Keratinocyte (primary cell): ENCODE results near the gene CCDC85C.

Experiments
- CTCF ChIP-seq, 3 experiments: IDR thresholded peaks in 1 of 3; conservative IDR thresholded peaks in 1 of 3; optimal IDR thresholded peaks in 1 of 3; 2 replicates in 2 of 3; 3 replicates in 1 of 3; pipeline versions ENCODE3 to v1.5.1; 2011; ENCODE audit warnings: low read length in 3 of 3, mild to moderate bottlenecking in 3 of 3, moderate library complexity in 2 of 3, control low read depth in 1 of 3, inconsistent platforms in 1 of 3; ENCODE audit not compliant: insufficient read depth in 2 of 3; ENCODE audit errors: extremely low read depth in 1 of 3
- EZH2 ChIP-seq: IDR thresholded peaks from one replicate; pipeline ENCODE4 v1.6.1; 2012; ENCODE audit warnings: inconsistent platforms, mild to moderate bottlenecking, low read length, moderate library complexity

- no peak for TF ChIP-seq CTCF (optimal IDR thresholded peaks at IDR 0.05 in 1 of 3, IDR thresholded peaks at IDR 0.05 in 1 of 3, conservative IDR thresholded peaks at IDR 0.05 in 1 of 3; ENCODE audit: extremely low read depth in 1 of 3, insufficient read depth in 2 of 3, low read length in 3 of 3)
- TF ChIP-seq EZH2, result no peak
These were observed 1.4 kb upstream of the CCDC85C start for GRCh38 chr14:99605299-99605961.
